Astrocyte (in vitro differentiated cells and primary cell): ENCODE data around the gene KRT13.

Experiments
- CTCF ChIP-seq: IDR thresholded peaks from 2 replicates; pipeline ENCODE4 v1.5.1; 2011; ENCODE audit warnings: low read depth, mild to moderate bottlenecking, inconsistent platforms, low read length, moderate library complexity; ENCODE audit not compliant: insufficient read depth
- EZH2 ChIP-seq: IDR thresholded peaks from 2 replicates; pipeline ENCODE4 v1.6.1; 2012; ENCODE audit warnings: mild to moderate bottlenecking, low read length, inconsistent platforms; ENCODE audit not compliant: insufficient read depth

- TF ChIP-seq CTCF = no peak
- no peak for TF ChIP-seq EZH2
Measured at GRCh38 chr17:41539071-41539492, 33.7 kb upstream of the KRT13 start.
